ENCODE results near the gene NPPA.

Gene NPPA

GRCh38 chr1:11857164-11857851 is 9.7 kb upstream of the NPPA start:
- in situ Hi-C loops (cut with MboI; ENCODE audit: low sequenced_read_pairs, unreplicated experiment), result no loop called here
- DNase-seq (ENCODE audit: low spot score), result no peak
- TF ChIP-seq CTCF (IDR thresholded peaks at IDR 0.05; ENCODE audit: borderline replicate concordance, control extremely low read depth, extremely low read depth, insufficient read depth, missing control alignments), result no peak

- no peak for DNase-seq (ENCODE audit: low spot score)
- in situ Hi-C loops (cut with MboI; ENCODE audit: low sequenced_read_pairs, unreplicated experiment), result no loop called here
- TF ChIP-seq CTCF (IDR thresholded peaks at IDR 0.05; ENCODE audit: borderline replicate concordance, control extremely low read depth, extremely low read depth, insufficient read depth, missing control alignments), result no peak
Measured at GRCh38 chr1:11856698-11857097, 9.1 kb upstream of the NPPA start.

DNA sequence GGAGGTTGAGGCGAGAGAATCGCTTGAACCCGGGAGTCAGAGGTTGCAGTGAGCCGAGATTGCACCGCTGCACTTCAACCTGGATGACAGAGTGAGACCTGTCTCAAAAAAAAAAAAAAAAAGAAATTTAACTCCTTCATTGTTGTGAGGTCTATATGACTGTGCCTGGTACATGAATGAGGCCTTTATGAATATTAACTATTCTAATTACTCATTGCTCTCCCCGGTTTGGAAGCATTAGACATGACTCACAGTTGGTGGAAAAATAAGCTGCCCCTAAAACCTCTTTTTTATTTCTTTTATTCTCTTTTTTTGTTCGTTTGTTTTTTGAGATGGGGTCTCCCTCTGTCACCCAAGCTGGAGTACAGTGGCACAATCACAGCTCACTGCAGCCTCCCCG is 7.8 kb upstream of the NPPA start:
- TF ChIP-seq CTCF (IDR thresholded peaks at IDR 0.05; ENCODE audit: borderline replicate concordance, control extremely low read depth, extremely low read depth, insufficient read depth, missing control alignments), result no peak
- in situ Hi-C loops (cut with MboI; ENCODE audit: low sequenced_read_pairs, unreplicated experiment), result no loop called here
- DNase-seq (ENCODE audit: low spot score), result no peak

DNA sequence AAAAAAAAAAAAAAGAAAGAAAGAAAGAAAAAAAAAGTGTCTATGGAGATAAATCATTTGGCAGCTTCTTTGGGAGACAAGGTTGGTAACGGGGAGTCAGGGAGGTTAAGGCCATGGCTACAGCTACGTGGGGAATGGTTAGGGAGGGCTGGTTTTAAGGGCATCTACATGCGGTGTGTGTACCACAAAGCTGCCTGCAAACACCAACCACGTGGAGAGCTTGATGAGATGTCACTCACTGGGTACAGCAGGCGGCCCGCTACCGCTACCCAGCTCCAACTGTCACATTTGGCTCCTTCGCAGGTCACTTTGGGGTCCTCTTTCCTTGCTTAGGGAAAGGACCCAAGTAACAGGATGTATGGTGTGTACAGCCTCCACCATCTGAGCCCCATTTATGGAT is 6.9 kb upstream of the NPPA start:
- no peak for TF ChIP-seq CTCF (IDR thresholded peaks at IDR 0.05; ENCODE audit: borderline replicate concordance, control extremely low read depth, extremely low read depth, insufficient read depth, missing control alignments)
- in situ Hi-C loops (cut with MboI; ENCODE audit: low sequenced_read_pairs, unreplicated experiment), result no loop called here
- DNase-seq (ENCODE audit: low spot score), result no peak

DNA sequence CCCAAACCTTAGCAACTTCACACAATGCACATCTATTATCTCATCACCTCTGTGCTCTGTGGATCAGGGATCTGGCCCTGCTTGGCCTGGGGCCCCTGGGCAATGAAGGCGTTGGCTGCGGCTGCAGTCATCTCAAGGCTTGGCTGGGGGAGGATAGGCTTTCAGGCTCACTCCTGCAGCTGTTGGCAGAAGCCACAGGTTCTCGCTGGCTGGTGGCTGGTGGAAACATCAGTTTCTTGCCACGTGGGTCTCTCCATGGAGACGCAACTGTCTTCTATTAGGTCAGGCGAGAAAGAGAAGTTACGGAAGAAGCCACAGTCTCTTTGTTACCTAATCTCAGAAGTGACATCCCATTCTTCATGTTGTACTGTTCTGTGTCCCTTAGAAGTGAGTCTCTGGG is 3.6 kb upstream of the NPPA start:
- in situ Hi-C loops (cut with MboI; ENCODE audit: low sequenced_read_pairs, unreplicated experiment), result no loop called here
- TF ChIP-seq CTCF (IDR thresholded peaks at IDR 0.05; ENCODE audit: borderline replicate concordance, control extremely low read depth, extremely low read depth, insufficient read depth, missing control alignments), result no peak
- no peak for DNase-seq (ENCODE audit: low spot score)

DNA sequence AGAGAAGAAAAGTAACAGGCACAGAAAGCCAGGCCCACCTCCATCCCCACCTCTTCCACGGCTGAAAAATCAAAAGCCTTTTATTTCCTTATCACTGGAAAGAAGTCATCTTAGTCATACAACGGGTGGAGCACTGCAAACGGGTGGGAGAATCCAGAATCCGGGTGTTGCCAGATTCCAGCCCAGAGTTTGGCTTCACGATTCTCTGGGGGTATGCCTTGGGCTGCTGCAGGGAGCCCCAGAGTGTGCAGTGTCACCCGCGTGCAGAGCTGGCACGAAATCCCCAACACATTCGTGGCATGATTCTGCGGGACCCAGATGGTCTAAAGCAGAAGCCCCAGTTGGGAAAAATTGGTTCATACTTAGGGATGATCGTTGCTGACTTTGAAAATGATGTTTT is 2.6 kb upstream of the NPPA start:
- DNase-seq (ENCODE audit: low spot score), result no peak
- TF ChIP-seq CTCF (IDR thresholded peaks at IDR 0.05; ENCODE audit: borderline replicate concordance, control extremely low read depth, extremely low read depth, insufficient read depth, missing control alignments), result no peak
- in situ Hi-C loops (cut with MboI; ENCODE audit: low sequenced_read_pairs, unreplicated experiment), result no loop called here

Data from GM13976 (cell line).